ENCODE measurements around the gene SLFNL1.

SLFNL1 gene

DNA sequence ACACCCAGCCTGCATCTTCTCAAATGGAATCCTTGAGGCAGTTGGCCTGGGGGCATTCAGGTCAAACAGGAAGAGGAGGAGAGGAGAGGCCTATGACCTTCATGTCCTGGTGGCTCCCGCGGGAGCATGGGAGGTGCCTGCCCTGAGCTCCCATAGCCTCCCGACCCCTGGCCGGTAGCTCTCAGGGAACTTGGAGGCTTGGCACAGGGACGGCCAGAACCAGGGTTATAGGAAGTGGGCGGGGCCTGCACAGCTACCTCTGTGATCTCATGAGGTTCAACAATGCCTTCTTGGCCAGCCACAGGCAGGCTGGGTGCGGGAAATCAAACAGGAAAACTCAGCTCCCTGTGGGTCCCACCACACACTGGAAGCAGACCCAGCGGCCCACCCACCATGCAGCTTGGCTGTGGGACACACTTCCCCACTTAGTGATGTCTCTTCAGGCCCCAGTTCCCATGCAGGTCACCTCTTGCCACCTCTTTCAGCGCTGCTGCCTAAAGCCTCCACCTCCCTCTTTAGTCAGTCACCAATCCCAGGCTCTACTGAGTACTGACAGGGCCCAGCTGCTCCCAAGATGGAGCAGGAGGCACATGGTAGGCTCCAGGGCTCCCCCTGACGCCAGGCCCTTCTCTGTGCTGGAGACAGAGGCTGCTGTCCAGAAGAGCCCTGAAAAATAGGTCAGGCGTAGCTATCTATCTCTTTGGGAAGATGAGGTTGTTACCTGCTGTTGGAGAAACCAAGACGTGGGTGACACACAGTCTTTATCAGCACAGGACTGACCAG lies at the start of gene SLFNL1:
Gene SLFNL1, minus strand, starts transcription at position 200 of the 783 bp plus-strand sequence. CDS start 1,065 bp downstream, outside the sequence.
- no peak for DNase-seq (ENCODE audit: low spot score)

GRCh38 chr1:41056907-41057306 lies 35.4 kb upstream of the SLFNL1 start:
- DNase-seq (ENCODE audit: low spot score): no peak

GRCh38 chr1:41053316-41053715 lies 31.8 kb upstream of the SLFNL1 start:
- DNase-seq (ENCODE audit: low spot score): no peak

GRCh38 chr1:41051022-41051421 lies 29.5 kb upstream of the SLFNL1 start:
- DNase-seq (ENCODE audit: low spot score): no peak

DNA sequence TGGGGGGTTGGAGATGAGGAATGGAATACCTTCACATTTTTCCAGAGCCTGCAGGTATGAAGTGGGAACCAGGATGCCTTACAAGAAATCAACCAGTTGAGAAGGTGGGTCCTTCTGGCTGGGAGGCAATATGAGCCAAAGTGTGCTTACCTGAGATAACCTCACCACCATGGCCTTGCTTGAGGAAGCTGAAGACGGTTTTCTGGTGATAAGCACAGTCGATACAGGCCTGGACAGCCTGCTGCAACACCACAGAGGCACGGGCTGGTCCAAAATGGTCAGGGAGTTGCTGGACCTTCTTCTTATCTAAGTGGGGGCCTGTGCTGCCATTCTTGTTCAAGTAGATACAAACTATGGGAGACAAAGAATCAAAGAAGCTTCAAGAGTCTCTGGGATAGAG lies 27.0 kb upstream of the SLFNL1 start:
- no peak for DNase-seq (ENCODE audit: low spot score)

DNA sequence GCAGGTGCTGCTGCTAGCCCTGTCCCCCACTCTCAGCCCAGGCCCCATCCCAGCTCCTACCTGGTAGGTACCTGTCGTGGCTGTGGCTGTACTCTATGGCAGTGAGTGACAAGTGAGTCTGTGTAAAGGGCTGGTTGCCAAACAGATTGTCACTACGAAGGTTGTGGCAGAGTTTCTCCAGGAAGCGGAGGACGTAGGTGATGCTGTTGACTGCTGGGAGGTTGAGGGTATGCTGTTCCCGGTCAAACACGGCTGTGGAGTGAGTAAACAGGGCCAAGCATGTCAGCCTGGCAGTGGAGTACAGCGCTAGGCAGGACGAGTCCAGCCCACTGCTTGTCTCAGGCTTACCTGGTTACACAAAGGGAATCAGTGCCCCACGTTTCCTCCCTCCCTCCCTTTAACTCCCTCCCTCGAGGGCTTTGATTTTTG lies 24.8 kb upstream of the SLFNL1 start:
- DNase-seq (ENCODE audit: low spot score): no peak

DNA sequence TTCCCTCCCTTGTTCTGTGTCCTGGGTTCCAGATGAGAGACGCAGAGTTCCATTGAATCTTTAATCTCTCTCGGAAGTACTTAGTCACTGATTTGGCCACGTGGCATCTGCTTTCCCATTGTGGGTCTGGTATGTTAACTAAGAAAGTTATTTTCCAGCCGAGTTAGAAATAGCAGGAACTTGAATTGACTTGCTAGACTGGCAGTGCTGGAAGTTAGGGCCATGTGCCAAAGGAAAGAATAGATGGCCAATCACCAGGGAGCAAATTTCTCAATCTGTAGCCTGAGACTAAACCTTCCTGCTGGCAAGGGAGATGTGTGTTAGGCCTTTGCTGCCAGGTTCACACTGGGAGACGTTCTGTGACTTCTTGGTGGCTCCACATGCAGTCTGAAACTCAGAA lies 24.2 kb upstream of the SLFNL1 start:
- no peak for DNase-seq (ENCODE audit: low spot score)

DNA sequence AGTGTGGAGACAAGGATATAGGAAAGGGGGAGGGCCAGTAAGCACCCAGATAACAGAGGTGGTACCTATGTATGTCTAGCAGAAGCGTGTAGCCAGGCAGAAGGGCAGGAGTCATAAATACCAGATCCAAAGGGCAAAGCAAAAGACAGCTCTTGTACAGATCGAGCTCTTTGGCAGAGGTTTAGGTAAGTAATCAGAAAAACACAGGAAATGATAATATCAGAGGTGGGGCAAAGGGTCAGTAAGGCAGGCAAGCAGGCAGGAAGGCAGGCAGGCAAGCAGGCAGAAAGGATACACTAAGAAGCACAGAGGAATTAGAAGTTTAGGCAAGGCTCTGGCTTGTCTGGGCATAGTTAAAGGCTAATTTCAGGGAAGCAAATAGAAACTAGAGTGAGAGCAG lies 22.7 kb upstream of the SLFNL1 start:
- no peak for DNase-seq (ENCODE audit: low spot score)

DNA sequence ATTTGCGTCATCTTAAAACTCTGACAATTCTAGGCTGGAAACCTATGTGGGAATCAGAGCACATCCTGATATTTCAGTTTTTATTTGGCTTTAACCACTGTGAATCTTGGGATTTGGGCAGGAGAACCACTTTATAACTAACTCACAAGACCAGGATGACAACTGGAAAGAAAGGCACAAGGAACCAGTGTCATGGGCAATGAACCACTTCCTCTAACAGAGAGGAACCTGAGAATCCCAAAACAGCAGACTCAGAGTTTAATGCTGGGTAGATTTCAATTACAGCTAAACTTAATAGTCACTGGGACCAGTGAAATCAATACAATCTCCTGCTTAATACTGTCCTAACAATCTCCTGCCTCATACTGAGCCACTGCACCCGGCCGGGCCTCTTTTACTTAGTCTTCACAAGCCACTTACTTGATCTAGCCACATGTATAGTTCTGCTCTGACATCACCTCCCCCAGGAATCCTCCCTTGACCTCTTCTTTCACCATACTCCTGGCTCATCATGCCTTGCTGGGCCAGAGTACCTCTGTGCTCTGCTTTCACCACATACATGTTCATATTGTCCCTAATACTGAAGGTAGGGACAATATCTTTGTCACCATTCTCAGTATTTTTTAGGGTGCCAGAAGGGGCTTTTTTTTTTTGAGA lies 20.2 kb upstream of the SLFNL1 start:
- DNase-seq (ENCODE audit: low spot score): no peak

GRCh38 chr1:41038110-41038509 lies 16.6 kb upstream of the SLFNL1 start:
- DNase-seq (ENCODE audit: low spot score): no peak

- no peak for DNase-seq (ENCODE audit: low spot score)
Measured at GRCh38 chr1:41037116-41037903, 15.8 kb upstream of the SLFNL1 start.

DNA sequence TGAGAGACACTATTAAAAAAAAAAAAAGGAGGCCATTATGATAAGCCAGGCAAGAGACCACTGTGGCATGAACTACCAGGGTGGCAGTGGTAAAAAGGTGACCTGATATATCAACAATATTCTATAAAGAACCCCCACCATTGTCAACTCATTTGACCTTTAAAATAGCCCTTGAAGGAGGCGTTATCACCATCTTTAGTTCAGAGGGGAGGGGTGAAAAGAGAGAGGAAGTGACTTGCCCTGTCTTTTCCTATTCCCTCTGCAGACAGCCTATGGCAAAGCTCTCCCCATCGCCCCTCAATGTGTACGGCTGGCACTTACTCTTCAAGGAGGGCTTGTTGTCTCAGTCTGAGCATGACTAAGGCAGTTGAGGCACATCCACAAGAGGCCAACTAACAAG lies 11.7 kb upstream of the SLFNL1 start:
- DNase-seq (ENCODE audit: low spot score): no peak

DNA sequence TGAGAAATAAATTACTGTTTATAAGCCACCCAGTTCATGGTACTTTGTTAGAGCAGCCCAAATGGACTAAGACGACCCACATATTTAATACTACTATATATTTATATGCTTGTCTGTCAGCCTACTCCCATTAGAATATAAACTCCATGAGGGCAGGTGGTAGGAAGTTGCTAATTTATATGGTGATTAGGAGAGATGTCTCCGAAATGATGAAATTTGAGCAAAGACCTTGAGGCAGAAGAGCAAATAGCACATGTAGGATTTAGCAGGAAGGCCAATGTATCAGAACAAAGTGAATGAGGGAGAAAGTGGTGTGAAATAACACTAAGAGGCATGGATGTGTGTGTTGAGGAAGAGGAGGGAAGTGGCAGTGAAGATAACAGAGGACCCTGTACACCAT lies 10.6 kb upstream of the SLFNL1 start:
- no peak for DNase-seq (ENCODE audit: low spot score)

DNA sequence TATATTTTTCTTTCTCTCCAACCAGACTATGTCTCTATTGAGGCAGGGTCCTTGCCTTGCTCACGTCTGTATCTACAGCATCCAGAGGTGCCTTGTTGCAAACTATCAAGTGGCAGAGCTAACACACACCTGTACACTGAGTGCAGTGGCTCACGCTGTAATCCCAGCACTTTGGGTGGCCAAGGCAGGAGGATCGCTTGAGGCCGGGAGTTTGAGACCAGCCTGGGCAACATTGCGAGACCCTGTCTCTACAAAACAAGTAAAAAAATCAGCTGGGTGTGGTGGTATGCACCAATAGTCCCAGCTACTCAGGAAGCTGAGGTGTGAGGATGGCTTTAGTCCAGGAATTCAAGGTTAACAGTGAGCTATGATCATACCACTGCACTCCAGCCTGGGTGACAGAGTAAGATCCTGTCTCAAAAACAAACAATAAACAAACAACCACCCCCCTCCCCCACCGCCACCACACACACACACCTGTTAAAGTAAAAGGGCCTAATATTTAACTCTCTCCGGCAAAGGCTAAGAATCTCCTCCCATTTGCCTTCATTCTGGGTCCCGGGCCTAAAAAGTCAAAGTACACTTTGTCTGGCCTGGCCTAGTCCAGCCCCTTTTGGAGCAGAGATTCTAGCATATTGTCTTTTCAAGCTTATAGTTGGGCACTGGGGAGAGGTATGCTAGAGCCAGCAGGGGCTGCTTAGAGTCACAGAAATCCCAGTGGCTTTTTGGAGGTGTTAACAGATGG lies 9.5 kb upstream of the SLFNL1 start:
- DNase-seq (ENCODE audit: low spot score): no peak

DNA sequence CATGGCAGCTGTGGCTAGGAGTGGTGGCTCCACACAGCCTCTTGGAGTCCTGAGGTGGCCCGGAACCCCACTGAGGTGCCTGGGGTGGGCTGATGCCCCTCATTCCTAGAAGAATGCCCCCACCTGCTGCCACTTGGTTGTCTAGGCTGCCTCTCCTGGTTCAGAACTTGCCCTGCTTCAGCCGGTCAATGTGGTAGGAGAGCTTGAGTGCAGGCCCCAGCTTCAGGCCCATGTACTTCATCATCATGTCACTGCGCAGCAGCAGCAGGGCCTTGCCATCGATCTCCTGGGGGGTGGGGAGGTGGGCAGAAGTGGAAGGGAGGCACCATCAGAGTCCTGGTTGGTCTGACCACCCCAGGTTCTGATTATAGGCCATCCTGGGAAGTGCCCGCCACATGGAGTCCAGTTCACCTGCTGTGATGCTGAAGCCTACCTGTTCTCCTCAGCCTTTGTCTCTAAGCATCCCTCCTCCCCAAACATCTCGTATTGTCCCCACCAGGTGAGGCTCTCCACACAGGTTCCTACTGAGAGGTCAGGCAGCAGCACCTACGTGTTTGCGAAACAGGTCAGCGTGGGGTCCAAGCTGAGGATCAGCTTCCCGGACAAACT lies 6.6 kb upstream of the SLFNL1 start:
- DNase-seq (ENCODE audit: low spot score): no peak

DNA sequence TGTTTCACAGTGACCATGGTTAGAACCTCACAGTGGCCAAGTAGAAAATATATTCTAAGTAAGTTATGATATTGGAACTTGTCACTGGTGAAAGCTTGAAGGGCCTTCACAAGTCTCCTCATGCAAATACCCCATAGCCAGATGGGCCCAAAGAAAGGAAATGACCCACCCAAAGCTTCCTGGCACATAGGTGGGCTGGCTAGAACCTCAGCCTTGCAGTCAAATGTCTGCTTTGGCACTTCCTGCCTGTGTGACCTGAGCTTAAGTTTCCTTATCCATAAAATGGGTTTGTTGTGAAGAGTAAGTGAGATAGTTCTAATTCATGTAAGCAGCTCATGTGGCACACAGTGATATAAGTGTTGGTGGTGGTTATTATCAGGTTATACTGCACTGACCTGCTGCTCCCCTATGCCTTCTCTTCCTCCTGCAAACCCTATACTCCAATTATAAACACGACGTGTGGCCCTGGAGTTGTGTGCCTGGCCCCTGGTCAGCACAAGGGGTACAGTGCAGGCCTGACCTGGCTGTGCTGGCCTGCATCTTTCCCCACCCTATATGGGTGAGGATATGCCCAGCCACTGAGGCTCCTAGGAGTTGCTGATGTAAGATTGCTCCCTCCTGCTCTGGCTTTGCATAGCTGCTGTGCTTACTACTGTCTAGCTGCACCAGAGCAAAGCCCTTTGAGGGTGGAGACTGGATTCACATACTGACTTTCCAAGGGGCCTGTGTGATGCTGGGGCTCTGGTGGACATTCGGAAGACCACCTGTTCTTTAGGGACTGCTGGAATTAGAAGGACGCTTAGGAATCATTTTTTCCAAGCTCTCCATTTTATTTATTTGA lies 4.7 kb upstream of the SLFNL1 start:
- no peak for DNase-seq (ENCODE audit: low spot score)

DNA sequence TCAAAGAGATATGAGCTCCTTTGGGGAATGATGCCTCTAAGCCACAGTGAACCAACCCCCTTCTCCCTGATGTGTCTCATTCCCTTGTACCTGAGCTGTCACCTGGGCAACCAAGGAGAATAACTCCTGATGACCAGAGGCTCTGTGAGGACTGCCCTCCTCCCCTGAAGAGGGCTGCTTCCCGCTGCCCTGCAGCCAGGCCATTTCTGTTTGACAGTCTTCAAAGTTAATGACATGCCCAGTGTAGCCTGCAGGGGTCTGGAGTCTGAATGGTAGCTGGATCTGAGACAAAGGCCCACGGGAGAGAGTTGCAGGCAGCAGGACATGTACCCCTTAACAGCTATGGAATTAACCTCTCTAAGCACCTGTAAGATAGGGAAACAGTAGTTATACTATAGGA lies 3.4 kb upstream of the SLFNL1 start:
- no peak for DNase-seq (ENCODE audit: low spot score)

GRCh38 chr1:41023279-41023990 lies 1.9 kb upstream of the SLFNL1 start:
- no peak for DNase-seq (ENCODE audit: low spot score)

- no peak for DNase-seq (ENCODE audit: low spot score)
Measured at GRCh38 chr1:41022424-41022823, 899 bp upstream of the SLFNL1 start.

DNA sequence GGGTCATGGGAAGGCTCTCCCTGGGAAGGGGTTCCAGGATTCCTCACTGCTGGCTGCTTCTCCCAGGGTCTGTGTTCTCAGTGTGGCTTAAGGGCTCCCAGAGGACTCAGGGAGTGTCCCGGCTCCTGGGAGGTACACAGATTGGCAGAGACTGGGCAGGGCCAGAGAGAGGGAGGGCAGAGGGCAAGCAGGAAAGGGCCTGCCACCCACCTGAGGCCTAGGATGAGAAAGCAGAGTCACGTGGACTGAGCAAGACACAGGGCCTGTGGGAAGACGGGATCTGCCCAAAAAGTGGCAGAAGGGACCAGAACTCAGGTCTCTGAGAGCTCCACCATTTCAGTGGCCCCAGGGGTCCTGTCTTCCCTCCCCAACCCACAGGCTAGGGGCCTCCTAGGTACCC lies 871 bp downstream of the SLFNL1 start:
- no peak for DNase-seq (ENCODE audit: low spot score)
